Stimulated activated naive CD8-positive, alpha-beta T cell treated with anti-CD3 and anti-CD28 coated beads, Interleukin-15, Interleukin-2, amounts not matched to agents 100 ng/mL and 50 ng/mL, for 24 hours (primary cell): Measurements from ENCODE around the gene HGF.

Source experiments
- H3K27ac Mint-ChIP-seq: one replicate; pipeline ENCODE4 v1.8.0; 2021; ENCODE audit warnings: mild to moderate bottlenecking, mixed read lengths
- H3K27me3 Mint-ChIP-seq: one replicate; pipeline ENCODE4 v1.8.0; 2021; ENCODE audit warnings: mixed read lengths
- H3K36me3 Mint-ChIP-seq: one replicate; pipeline ENCODE4 v1.8.0; 2021; ENCODE audit warnings: low read depth, mixed read lengths
- H3K4me1 Mint-ChIP-seq: one replicate; pipeline ENCODE4 v1.8.0; 2021; ENCODE audit warnings: low read depth, mixed read lengths
- H3K4me3 Mint-ChIP-seq: one replicate; pipeline ENCODE4 v1.8.0; 2021; ENCODE audit warnings: mild to moderate bottlenecking, mixed read lengths
- H3K9me3 Mint-ChIP-seq: one replicate; pipeline ENCODE4 v1.8.0; 2021; ENCODE audit warnings: mixed read lengths

The HGF gene

GRCh38 chr7:81788246-81788645 is 18.4 kb upstream of the HGF start:
- Mint-ChIP-seq H3K4me1 (no peaks in the 10 kb centered on the region), H3K27ac (no peak overlapping the region), H3K4me3 (no peak overlapping the region)

GRCh38 chr7:81783818-81784217 is 14.0 kb upstream of the HGF start:
- no peaks in the 10 kb centered on the region for H3K36me3 Mint-ChIP-seq
- H3K4me3 Mint-ChIP-seq: no peak overlapping the region
- no peaks in the 10 kb centered on the region for H3K27me3 Mint-ChIP-seq
- H3K4me1 Mint-ChIP-seq: no peaks in the 10 kb centered on the region
- H3K9me3 Mint-ChIP-seq: no peaks in the 10 kb centered on the region
- H3K27ac Mint-ChIP-seq: no peak overlapping the region

More at GRCh38 chr7:81788246-81788645, 18.4 kb upstream of the HGF start:
- Mint-ChIP-seq H3K36me3 (no peaks in the 10 kb centered on the region), H3K27me3 (no peaks in the 10 kb centered on the region), H3K9me3 (peaks cover 9% of the 10 kb centered on the region)

- Mint-ChIP-seq H3K27me3 (no peaks in the 10 kb centered on the region), H3K27ac (no peak overlapping the region), H3K4me3 (no peak overlapping the region), H3K36me3 (no peaks in the 10 kb centered on the region), H3K4me1 (no peaks in the 10 kb centered on the region), H3K9me3 (no peaks in the 10 kb centered on the region)
These were observed 11.3 kb upstream of the HGF start for GRCh38 chr7:81780914-81781693.

- Mint-ChIP-seq H3K27ac (no peak overlapping the region), H3K9me3 (no peaks in the 10 kb centered on the region), H3K27me3 (no peaks in the 10 kb centered on the region), H3K4me1 (no peaks in the 10 kb centered on the region), H3K4me3 (no peak overlapping the region), H3K36me3 (no peaks in the 10 kb centered on the region)
These were observed 9.9 kb upstream of the HGF start for GRCh38 chr7:81779706-81780105.

- Mint-ChIP-seq H3K27me3 (no peaks in the 10 kb centered on the region), H3K4me3 (no peak overlapping the region), H3K9me3 (no peaks in the 10 kb centered on the region), H3K4me1 (no peaks in the 10 kb centered on the region), H3K36me3 (no peaks in the 10 kb centered on the region), H3K27ac (no peak overlapping the region)
These were observed 7.8 kb upstream of the HGF start for GRCh38 chr7:81777697-81778096.

GRCh38 chr7:81776948-81777630 is 7.2 kb upstream of the HGF start:
- Mint-ChIP-seq H3K9me3 (no peaks in the 10 kb centered on the region), H3K36me3 (no peaks in the 10 kb centered on the region), H3K27me3 (no peaks in the 10 kb centered on the region), H3K27ac (no peak overlapping the region), H3K4me1 (no peaks in the 10 kb centered on the region), H3K4me3 (no peak overlapping the region)

GRCh38 chr7:81776161-81776560 is 6.3 kb upstream of the HGF start:
- Mint-ChIP-seq H3K27me3 (no peaks in the 10 kb centered on the region), H3K27ac (no peak overlapping the region), H3K4me3 (no peak overlapping the region), H3K36me3 (no peaks in the 10 kb centered on the region), H3K4me1 (no peaks in the 10 kb centered on the region), H3K9me3 (no peaks in the 10 kb centered on the region)

GRCh38 chr7:81775560-81775959 is 5.7 kb upstream of the HGF start:
- no peaks in the 10 kb centered on the region for H3K27me3 Mint-ChIP-seq
- no peaks in the 10 kb centered on the region for H3K4me1 Mint-ChIP-seq
- no peaks in the 10 kb centered on the region for H3K9me3 Mint-ChIP-seq
- H3K4me3 Mint-ChIP-seq: no peak overlapping the region
- no peaks in the 10 kb centered on the region for H3K36me3 Mint-ChIP-seq
- no peak overlapping the region for H3K27ac Mint-ChIP-seq

- no peak overlapping the region for H3K27ac Mint-ChIP-seq
These were observed 4.7 kb upstream of the HGF start for GRCh38 chr7:81774551-81774950.

GRCh38 chr7:81770728-81771223 is 929 bp upstream of the HGF start:
- no peaks in the 10 kb centered on the region for H3K4me1 Mint-ChIP-seq
- H3K27ac Mint-ChIP-seq: no peak overlapping the region
- H3K4me3 Mint-ChIP-seq: no peak overlapping the region

More at GRCh38 chr7:81774551-81774950, 4.7 kb upstream of the HGF start:
- Mint-ChIP-seq H3K27me3 (no peaks in the 10 kb centered on the region), H3K9me3 (no peaks in the 10 kb centered on the region), H3K4me3 (no peak overlapping the region), H3K36me3 (no peaks in the 10 kb centered on the region), H3K4me1 (no peaks in the 10 kb centered on the region)

GRCh38 chr7:81768951-81769778 is 682 bp downstream of the HGF start:
- peak overlapping the region; percentile 35 for H3K4me3 Mint-ChIP-seq
- H3K27me3 Mint-ChIP-seq: no peaks in the 10 kb centered on the region
- H3K27ac Mint-ChIP-seq: no peak overlapping the region
- no peaks in the 10 kb centered on the region for H3K9me3 Mint-ChIP-seq
- no peaks in the 10 kb centered on the region for H3K36me3 Mint-ChIP-seq
- H3K4me1 Mint-ChIP-seq: no peaks in the 10 kb centered on the region

More at GRCh38 chr7:81770728-81771223, 929 bp upstream of the HGF start:
- Mint-ChIP-seq H3K36me3 (no peaks in the 10 kb centered on the region), H3K27me3 (no peaks in the 10 kb centered on the region), H3K9me3 (no peaks in the 10 kb centered on the region)

GRCh38 chr7:81767926-81768325 is 1.9 kb downstream of the HGF start:
- Mint-ChIP-seq H3K27ac (no peak overlapping the region), H3K9me3 (peaks cover 3% of the 10 kb centered on the region)

GRCh38 chr7:81761821-81762220 is 8.0 kb downstream of the HGF start:
- no peak overlapping the region for H3K4me3 Mint-ChIP-seq
- peaks cover 3% of the 10 kb centered on the region for H3K9me3 Mint-ChIP-seq
- H3K27me3 Mint-ChIP-seq: no peaks in the 10 kb centered on the region
- H3K4me1 Mint-ChIP-seq: no peaks in the 10 kb centered on the region
- H3K36me3 Mint-ChIP-seq: no peaks in the 10 kb centered on the region
- no peak overlapping the region for H3K27ac Mint-ChIP-seq

More at GRCh38 chr7:81767926-81768325, 1.9 kb downstream of the HGF start:
- H3K4me3 Mint-ChIP-seq: no peak overlapping the region
- H3K4me1 Mint-ChIP-seq: no peaks in the 10 kb centered on the region
- H3K36me3 Mint-ChIP-seq: no peaks in the 10 kb centered on the region
- H3K27me3 Mint-ChIP-seq: no peaks in the 10 kb centered on the region

- Mint-ChIP-seq H3K4me1 (no peaks in the 10 kb centered on the region), H3K9me3 (peaks cover 3% of the 10 kb centered on the region), H3K36me3 (no peaks in the 10 kb centered on the region), H3K27me3 (no peaks in the 10 kb centered on the region), H3K4me3 (no peak overlapping the region), H3K27ac (no peak overlapping the region)
These were observed 8.8 kb downstream of the HGF start for GRCh38 chr7:81761031-81761430.
